Measurements from ENCODE around the gene GALNT2. TPM values are rescaled to one million over a fixed set of nuclear protein-coding genes. Genes with fewer than 3 reads are reported as not detected.

GALNT2 gene
- total and polyA plus RNA-seq, 10 of the 15 experiments (the other 5 are each of a cell fraction or from before 2014, with no cell fraction given) = 0.52 to 27.7 (median 16.3) TPM

DNA sequence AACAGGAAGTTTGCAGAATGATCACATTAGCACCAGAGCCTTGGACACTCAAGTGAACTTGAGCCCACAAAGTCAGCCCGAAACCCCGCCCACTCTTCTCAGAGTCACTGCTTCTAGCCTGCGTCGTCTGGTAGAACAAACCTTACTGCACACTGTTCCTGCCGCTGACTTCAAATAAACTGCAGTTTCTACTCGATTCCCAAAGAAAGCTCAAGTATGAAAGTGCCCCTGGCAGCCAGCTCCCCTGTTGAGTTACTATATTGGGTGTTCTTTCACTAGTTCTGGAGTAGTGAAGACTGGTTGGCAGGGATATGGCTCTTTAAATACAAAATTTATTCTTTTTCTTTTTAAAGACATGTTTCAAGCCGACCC is 164.7 kb downstream of the GALNT2 start:
- no peak overlapping the region for H3K4me3 ChIP-seq
- no peak for ATAC-seq
- ChIA-PET CTCF (interaction anchor here (1.0 to 1.1 kb wide), 2 partner anchors 11 to 17 kb away, joined by 4 to 5 read pairs; no protein-coding TSS in a partner anchor), SMC1A (ENCODE audit: uncharacterized antibody, unreplicated experiment) (interaction anchor here (1.0 to 2.0 kb wide), 3 partner anchors 17 to 33 kb away, joined by 4 to 9 read pairs (median 4); no protein-coding TSS in a partner anchor), POLR2A (no interaction called here), RAD21 (ENCODE audit: unreplicated experiment) (no interaction called here)
- intact Hi-C loops (cut with micrococcal nuclease; ENCODE audit: unreplicated experiment) = no loop called here
- H3K4me2 ChIP-seq (ENCODE audit: control insufficient read depth, insufficient read depth) = no peak overlapping the region
- H3K4me1 ChIP-seq (ENCODE audit: control insufficient read depth, insufficient read depth, low read length) = no peaks in the 10 kb centered on the region; the same call in 1 of the 2 replicates
- no peak for DNase-seq (ENCODE audit: low read depth, low spot score)
- H2AFZ ChIP-seq (ENCODE audit: control insufficient read depth, low read depth, low read length) = no peak overlapping the region
- H3K79me2 ChIP-seq (ENCODE audit: control insufficient read depth, insufficient read depth, low read length) = no peaks in the 10 kb centered on the region
- no TSS peak for BruUV-seq (replicated peaks)
- H3K9ac ChIP-seq (ENCODE audit: control insufficient read depth, insufficient read depth, low read length) = no peak overlapping the region
- no peak for FAIRE-seq
- no peaks in the 10 kb centered on the region for H4K20me1 ChIP-seq (ENCODE audit: control insufficient read depth, insufficient read depth)
- no peaks in the 10 kb centered on the region for H3K27me3 ChIP-seq (replicated peaks in 1 of 2; ENCODE audit: control insufficient read depth in 2 of 2, insufficient read depth in 2 of 2, low read length in 1 of 2)
- WGBS (ENCODE audit: insufficient coverage, insufficient replicate concordance, low lambda C conversion rate, missing lambda C conversion rate) = 90% methylated on average over 7 of the region's 7 CpGs
- no peaks in the 10 kb centered on the region; a peak in 1 of 4 replicates for H3K36me3 ChIP-seq (ENCODE audit: control insufficient read depth in 2 of 2, insufficient read depth in 2 of 2, low read length in 1 of 2)
- in situ Hi-C loops (cut with MboI) = no loop called here
- no peak overlapping the region for H3K27ac ChIP-seq (ENCODE audit: control insufficient read depth, insufficient read depth)
- no peaks in the 10 kb centered on the region for H3K9me3 ChIP-seq (replicated peaks; ENCODE audit: control insufficient read depth, insufficient read depth, low read length)
- TF ChIP-seq, protein P1, sequence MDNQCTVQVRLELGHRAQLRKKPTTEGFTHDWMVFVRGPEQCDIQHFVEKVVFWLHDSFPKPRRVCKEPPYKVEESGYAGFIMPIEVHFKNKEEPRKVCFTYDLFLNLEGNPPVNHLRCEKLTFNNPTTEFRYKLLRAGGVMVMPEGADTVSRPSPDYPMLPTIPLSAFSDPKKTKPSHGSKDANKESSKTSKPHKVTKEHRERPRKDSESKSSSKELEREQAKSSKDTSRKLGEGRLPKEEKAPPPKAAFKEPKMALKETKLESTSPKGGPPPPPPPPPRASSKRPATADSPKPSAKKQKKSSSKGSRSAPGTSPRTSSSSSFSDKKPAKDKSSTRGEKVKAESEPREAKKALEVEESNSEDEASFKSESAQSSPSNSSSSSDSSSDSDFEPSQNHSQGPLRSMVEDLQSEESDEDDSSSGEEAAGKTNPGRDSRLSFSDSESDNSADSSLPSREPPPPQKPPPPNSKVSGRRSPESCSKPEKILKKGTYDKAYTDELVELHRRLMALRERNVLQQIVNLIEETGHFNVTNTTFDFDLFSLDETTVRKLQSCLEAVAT (IDR thresholded peaks at IDR 0.05) = no peak
- TF ChIP-seq DPF2 (IDR thresholded peaks at IDR 0.05) (no peak), POLR2AphosphoS2 (IDR thresholded peaks at IDR 0.05; ENCODE audit: low read depth, low read length) (no peak), ZNF217 (IDR thresholded peaks at IDR 0.05) (no peak), ASH2L (IDR thresholded peaks at IDR 0.05; ENCODE audit: borderline replicate concordance, low read depth) (no peak), KDM1A (IDR thresholded peaks at IDR 0.05; ENCODE audit: borderline replicate concordance) (no peak), POLR2A (IDR thresholded peaks at IDR 0.05; ENCODE audit: low read depth, low read length) (no peak), EP300 (IDR thresholded peaks at IDR 0.05; ENCODE audit: borderline replicate concordance in 1 of 2, control insufficient read depth in 1 of 2, low read depth in 2 of 2, low read length in 2 of 2) (no peak), CBFB (IDR thresholded peaks at IDR 0.05; ENCODE audit: low read depth) (no peak), LARP7 (IDR thresholded peaks at IDR 0.05) (no peak)
- TF ChIP-seq, protein P2, sequence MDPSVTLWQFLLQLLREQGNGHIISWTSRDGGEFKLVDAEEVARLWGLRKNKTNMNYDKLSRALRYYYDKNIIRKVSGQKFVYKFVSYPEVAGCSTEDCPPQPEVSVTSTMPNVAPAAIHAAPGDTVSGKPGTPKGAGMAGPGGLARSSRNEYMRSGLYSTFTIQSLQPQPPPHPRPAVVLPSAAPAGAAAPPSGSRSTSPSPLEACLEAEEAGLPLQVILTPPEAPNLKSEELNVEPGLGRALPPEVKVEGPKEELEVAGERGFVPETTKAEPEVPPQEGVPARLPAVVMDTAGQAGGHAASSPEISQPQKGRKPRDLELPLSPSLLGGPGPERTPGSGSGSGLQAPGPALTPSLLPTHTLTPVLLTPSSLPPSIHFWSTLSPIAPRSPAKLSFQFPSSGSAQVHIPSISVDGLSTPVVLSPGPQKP (IDR thresholded peaks at IDR 0.05; ENCODE audit: low read depth, low read length) = no peak
- TF ChIP-seq, protein P3, sequence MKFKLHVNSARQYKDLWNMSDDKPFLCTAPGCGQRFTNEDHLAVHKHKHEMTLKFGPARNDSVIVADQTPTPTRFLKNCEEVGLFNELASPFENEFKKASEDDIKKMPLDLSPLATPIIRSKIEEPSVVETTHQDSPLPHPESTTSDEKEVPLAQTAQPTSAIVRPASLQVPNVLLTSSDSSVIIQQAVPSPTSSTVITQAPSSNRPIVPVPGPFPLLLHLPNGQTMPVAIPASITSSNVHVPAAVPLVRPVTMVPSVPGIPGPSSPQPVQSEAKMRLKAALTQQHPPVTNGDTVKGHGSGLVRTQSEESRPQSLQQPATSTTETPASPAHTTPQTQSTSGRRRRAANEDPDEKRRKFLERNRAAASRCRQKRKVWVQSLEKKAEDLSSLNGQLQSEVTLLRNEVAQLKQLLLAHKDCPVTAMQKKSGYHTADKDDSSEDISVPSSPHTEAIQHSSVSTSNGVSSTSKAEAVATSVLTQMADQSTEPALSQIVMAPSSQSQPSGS (IDR thresholded peaks at IDR 0.05; ENCODE audit: low read length) = no peak
- TF ChIP-seq, protein P4, sequence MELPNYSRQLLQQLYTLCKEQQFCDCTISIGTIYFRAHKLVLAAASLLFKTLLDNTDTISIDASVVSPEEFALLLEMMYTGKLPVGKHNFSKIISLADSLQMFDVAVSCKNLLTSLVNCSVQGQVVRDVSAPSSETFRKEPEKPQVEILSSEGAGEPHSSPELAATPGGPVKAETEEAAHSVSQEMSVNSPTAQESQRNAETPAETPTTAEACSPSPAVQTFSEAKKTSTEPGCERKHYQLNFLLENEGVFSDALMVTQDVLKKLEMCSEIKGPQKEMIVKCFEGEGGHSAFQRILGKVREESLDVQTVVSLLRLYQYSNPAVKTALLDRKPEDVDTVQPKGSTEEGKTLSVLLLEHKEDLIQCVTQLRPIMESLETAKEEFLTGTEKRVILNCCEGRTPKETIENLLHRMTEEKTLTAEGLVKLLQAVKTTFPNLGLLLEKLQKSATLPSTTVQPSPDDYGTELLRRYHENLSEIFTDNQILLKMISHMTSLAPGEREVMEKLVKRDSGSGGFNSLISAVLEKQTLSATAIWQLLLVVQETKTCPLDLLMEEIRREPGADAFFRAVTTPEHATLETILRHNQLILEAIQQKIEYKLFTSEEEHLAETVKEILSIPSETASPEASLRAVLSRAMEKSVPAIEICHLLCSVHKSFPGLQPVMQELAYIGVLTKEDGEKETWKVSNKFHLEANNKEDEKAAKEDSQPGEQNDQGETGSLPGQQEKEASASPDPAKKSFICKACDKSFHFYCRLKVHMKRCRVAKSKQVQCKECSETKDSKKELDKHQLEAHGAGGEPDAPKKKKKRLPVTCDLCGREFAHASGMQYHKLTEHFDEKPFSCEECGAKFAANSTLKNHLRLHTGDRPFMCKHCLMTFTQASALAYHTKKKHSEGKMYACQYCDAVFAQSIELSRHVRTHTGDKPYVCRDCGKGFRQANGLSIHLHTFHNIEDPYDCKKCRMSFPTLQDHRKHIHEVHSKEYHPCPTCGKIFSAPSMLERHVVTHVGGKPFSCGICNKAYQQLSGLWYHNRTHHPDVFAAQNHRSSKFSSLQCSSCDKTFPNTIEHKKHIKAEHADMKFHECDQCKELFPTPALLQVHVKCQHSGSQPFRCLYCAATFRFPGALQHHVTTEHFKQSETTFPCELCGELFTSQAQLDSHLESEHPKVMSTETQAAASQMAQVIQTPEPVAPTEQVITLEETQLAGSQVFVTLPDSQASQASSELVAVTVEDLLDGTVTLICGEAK (IDR thresholded peaks at IDR 0.05; ENCODE audit: borderline replicate concordance) = no peak
- TF ChIP-seq, protein P5, sequence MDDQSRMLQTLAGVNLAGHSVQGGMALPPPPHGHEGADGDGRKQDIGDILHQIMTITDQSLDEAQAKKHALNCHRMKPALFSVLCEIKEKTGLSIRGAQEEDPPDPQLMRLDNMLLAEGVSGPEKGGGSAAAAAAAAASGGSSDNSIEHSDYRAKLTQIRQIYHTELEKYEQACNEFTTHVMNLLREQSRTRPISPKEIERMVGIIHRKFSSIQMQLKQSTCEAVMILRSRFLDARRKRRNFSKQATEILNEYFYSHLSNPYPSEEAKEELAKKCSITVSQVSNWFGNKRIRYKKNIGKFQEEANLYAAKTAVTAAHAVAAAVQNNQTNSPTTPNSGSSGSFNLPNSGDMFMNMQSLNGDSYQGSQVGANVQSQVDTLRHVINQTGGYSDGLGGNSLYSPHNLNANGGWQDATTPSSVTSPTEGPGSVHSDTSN (IDR thresholded peaks at IDR 0.05; ENCODE audit: insufficient replicate concordance, low read depth, low read length) = no peak
